HEK293T (cell line): ENCODE results near the gene DHX9.

ENCODE experiments used
- BHLHE40 ChIP-seq: fragments of 450-650 bp; IDR thresholded peaks from 2 replicates; pipeline ENCODE4 v1.6.1; 2016; ENCODE audit warnings: mild to moderate bottlenecking, moderate library complexity, borderline replicate concordance
- ELF4 ChIP-seq: fragments of 450-650 bp; IDR thresholded peaks from 2 replicates; pipeline ENCODE4 v1.6.1; 2017; ENCODE audit warnings: antibody characterized with exemption
- FOXA1 ChIP-seq: fragments of 450-650 bp; IDR thresholded peaks from 2 replicates; pipeline ENCODE4 v1.6.1; 2016; ENCODE audit warnings: mild to moderate bottlenecking
- FOXM1 ChIP-seq: fragments of 450-650 bp; IDR thresholded peaks from 2 replicates; pipeline ENCODE4 v1.6.1; 2017; ENCODE audit warnings: mild to moderate bottlenecking, borderline replicate concordance
- HDGF ChIP-seq: fragments of 450-650 bp; IDR thresholded peaks from 2 replicates; pipeline ENCODE4 v1.6.1; 2017; ENCODE audit warnings: antibody characterized with exemption, borderline replicate concordance
- LEF1 ChIP-seq: fragments of 450-650 bp; IDR thresholded peaks from 2 replicates; pipeline ENCODE4 v1.6.1; 2017; ENCODE audit warnings: mild to moderate bottlenecking, borderline replicate concordance
- SP1 ChIP-seq: fragments of 450-650 bp; IDR thresholded peaks from 2 replicates; pipeline ENCODE4 v1.6.1; 2017
- SUZ12 ChIP-seq: fragments of 450-650 bp; IDR thresholded peaks from 2 replicates; pipeline ENCODE4 v1.6.1; 2016; ENCODE audit warnings: mild to moderate bottlenecking
- ZNF384 ChIP-seq: fragments of 450-650 bp; IDR thresholded peaks from 2 replicates; pipeline ENCODE4 v1.6.1; 2016

- TF ChIP-seq BHLHE40 (no peak), SP1 (no peak), HDGF (no peak), FOXM1 (no peak), LEF1 (no peak), ELF4 (no peak), FOXA1 (no peak), ZNF384 (no peak), SUZ12 (no peak)
Observed at GRCh38 chr1:182816863-182817262, 22.3 kb upstream of the DHX9 start.
